ENCODE data around the gene NKX6-1.

GRCh38 chr4:84484236-84484635 lies 14.9 kb downstream of the NKX6-1 start:
- TF ChIP-seq E2F5 (CRISPR knock-in tag; IDR thresholded peaks at IDR 0.05) (no peak), ZBTB26 (CRISPR knock-in tag; IDR thresholded peaks at IDR 0.05) (no peak), ZNF76 (CRISPR knock-in tag; IDR thresholded peaks at IDR 0.05; ENCODE audit: borderline replicate concordance) (no peak), CBX2 (IDR thresholded peaks at IDR 0.05; ENCODE audit: insufficient read depth, low read length, poor library complexity, severe bottlenecking) (no peak), CEBPB (tag; IDR thresholded peaks at IDR 0.05) (no peak), NONO (IDR thresholded peaks at IDR 0.05; ENCODE audit: low read depth in 2 of 2, low read length in 1 of 2) (no peak), SREBF2 (CRISPR knock-in tag; IDR thresholded peaks at IDR 0.05) (no peak)
